ENCODE data around the gene RTP3. TPM values are rescaled to one million over a fixed set of nuclear protein-coding genes. Genes with fewer than 3 reads are reported as not detected.

The RTP3 gene
- total RNA-seq, 2 experiments from 2014 or later, result not detected

- peaks cover 7% of the 10 kb centered on the region for H3K4me1 Mint-ChIP-seq
- CTCF ChIA-PET, result interaction anchor here (0.7 to 1.4 kb wide), 3 partner anchors 20 to 166 kb away, joined by 3 to 5 read pairs (median 3); no protein-coding TSS in a partner anchor
- H3K4me3 Mint-ChIP-seq, result no peak overlapping the region
- no peaks in the 10 kb centered on the region for H3K9me3 Mint-ChIP-seq
- H3K27me3 Mint-ChIP-seq, result peaks cover 64% of the 10 kb centered on the region
- POLR2A ChIA-PET, result no interaction called here
- H3K27ac Mint-ChIP-seq, result no peak overlapping the region
- peak; percentile 14 for DNase-seq
- no peaks in the 10 kb centered on the region for H3K36me3 Mint-ChIP-seq (ENCODE audit: low read depth)
Measured at GRCh38 chr3:46463120-46463867, 34.5 kb upstream of the RTP3 start.

DNA sequence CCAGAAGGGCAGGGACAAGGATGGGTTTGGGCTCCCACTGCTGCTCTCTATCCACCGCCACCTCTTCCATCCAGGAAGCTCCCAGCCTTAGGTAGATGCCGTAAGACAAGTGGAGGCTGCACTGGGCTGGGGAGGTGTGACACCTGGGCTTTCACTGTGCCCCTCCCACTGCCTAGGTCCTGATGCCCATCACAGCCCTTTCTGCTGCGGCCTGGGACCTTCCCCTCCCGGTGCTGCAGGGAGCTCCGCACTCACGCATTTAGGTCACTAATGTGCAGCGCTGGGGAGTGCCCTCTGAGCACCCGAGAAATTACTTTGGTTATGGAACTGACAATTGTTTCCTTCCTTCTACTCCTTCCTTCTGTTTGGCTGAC, 33.9 kb upstream of the RTP3 start:
- H3K36me3 Mint-ChIP-seq (ENCODE audit: low read depth), result no peaks in the 10 kb centered on the region
- ChIA-PET CTCF (no interaction called here), POLR2A (no interaction called here)
- no peak overlapping the region for H3K4me3 Mint-ChIP-seq
- no peak overlapping the region for H3K27ac Mint-ChIP-seq
- peaks cover 7% of the 10 kb centered on the region for H3K4me1 Mint-ChIP-seq
- H3K27me3 Mint-ChIP-seq, result peaks cover 64% of the 10 kb centered on the region
- no peaks in the 10 kb centered on the region for H3K9me3 Mint-ChIP-seq
- DNase-seq, result no peak

- ChIA-PET CTCF (no interaction called here), POLR2A (no interaction called here)
- Mint-ChIP-seq H3K4me1 (peaks cover 7% of the 10 kb centered on the region), H3K27me3 (peaks cover 60% of the 10 kb centered on the region), H3K27ac (no peak within 1 kb of the TSS), H3K9me3 (no peaks in the 10 kb centered on the region), H3K36me3 (ENCODE audit: low read depth) (no peaks in the 10 kb centered on the region), H3K4me3 (no peak within 1 kb of the TSS)
- DNase-seq, result peak; percentile 14
Measured at GRCh38 chr3:46464326-46465195, 33.2 kb upstream of the RTP3 start, which contains the start of gene LTF. TSS of gene LTF (minus strand) at chr3:46464905. CDS start at chr3:46464867, 38 bp downstream.

- CTCF ChIA-PET, result no interaction called here
- Mint-ChIP-seq H3K27ac (no peak overlapping the region), H3K4me3 (no peak overlapping the region), H3K4me1 (peaks cover 7% of the 10 kb centered on the region), H3K36me3 (ENCODE audit: low read depth) (no peaks in the 10 kb centered on the region), H3K27me3 (peaks cover 55% of the 10 kb centered on the region), H3K9me3 (no peaks in the 10 kb centered on the region)
- DNase-seq, result no peak
- POLR2A ChIA-PET, result no interaction called here
Measured at GRCh38 chr3:46465196-46465520, 32.6 kb upstream of the RTP3 start.

GRCh38 chr3:46466273-46466672, 31.5 kb upstream of the RTP3 start:
- Mint-ChIP-seq H3K27me3 (peaks cover 47% of the 10 kb centered on the region), H3K4me1 (peaks cover 7% of the 10 kb centered on the region), H3K27ac (no peak overlapping the region), H3K36me3 (ENCODE audit: low read depth) (no peaks in the 10 kb centered on the region), H3K4me3 (no peak overlapping the region), H3K9me3 (no peaks in the 10 kb centered on the region)
- no peak for DNase-seq
- ChIA-PET CTCF (no interaction called here), POLR2A (no interaction called here)

DNA sequence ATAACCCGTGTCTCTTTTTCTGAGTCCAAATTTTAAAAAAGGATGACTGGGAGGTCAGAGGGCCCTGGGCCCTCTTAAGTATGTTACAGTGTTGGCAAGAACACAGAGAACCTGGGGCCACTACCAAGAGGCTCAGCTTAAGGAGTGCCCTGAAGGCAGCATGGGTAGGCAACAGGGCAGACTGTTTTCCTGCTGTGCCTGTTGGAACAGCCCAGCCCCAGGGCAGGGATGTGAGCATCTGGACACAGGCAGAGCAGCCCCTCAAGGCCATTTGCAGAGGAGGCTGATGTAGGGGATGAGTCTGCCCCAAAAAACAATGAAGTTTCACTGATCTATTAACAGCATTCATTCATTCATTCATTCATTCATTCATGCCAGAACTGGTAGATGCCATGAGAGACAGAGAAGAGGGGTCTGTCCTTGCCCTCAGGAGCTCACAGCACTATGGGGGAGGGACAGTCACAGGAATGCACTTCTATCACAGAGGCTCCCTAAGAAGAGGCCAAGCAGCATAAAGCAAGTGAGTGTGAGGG, 30.8 kb upstream of the RTP3 start:
- Mint-ChIP-seq H3K9me3 (no peaks in the 10 kb centered on the region), H3K27me3 (peaks cover 44% of the 10 kb centered on the region), H3K36me3 (ENCODE audit: low read depth) (no peaks in the 10 kb centered on the region), H3K4me3 (no peak overlapping the region), H3K4me1 (peaks cover 7% of the 10 kb centered on the region), H3K27ac (no peak overlapping the region)
- CTCF ChIA-PET, result no interaction called here
- DNase-seq, result peak; percentile 6
- POLR2A ChIA-PET, result no interaction called here

DNA sequence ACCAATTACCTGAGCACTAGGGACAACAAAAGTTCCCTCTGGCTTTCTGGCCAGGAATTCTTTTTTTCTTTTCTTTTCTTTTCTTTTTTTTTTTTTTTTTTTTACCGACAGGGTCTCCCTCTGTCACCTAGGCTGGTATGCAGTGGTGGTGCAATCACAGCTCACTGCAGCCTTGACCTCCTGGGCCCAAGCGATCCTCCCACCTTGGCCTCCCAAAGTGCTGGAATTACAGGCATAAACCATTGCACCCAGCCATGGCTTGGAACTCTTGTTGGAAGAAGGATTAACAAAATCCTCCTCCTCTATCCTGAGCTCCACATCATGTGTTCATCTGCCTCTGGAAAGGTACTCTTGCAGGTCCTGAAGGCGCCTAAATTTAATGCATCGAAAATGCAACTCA, 30.2 kb upstream of the RTP3 start:
- DNase-seq, result no peak
- no peaks in the 10 kb centered on the region for H3K36me3 Mint-ChIP-seq (ENCODE audit: low read depth)
- POLR2A ChIA-PET, result no interaction called here
- H3K4me1 Mint-ChIP-seq, result peaks cover 7% of the 10 kb centered on the region
- CTCF ChIA-PET, result interaction anchor here (0.5 kb wide), 1 partner anchor 67 kb away, joined by 3 read pairs; no protein-coding TSS in a partner anchor
- H3K27ac Mint-ChIP-seq, result no peak overlapping the region
- no peaks in the 10 kb centered on the region for H3K9me3 Mint-ChIP-seq
- H3K27me3 Mint-ChIP-seq, result peaks cover 38% of the 10 kb centered on the region
- H3K4me3 Mint-ChIP-seq, result no peak overlapping the region

GRCh38 chr3:46468753-46469600, 28.8 kb upstream of the RTP3 start:
- no peaks in the 10 kb centered on the region for H3K36me3 Mint-ChIP-seq (ENCODE audit: low read depth)
- no peak overlapping the region for H3K27ac Mint-ChIP-seq
- peaks cover 3% of the 10 kb centered on the region for H3K4me1 Mint-ChIP-seq
- peak; percentile 7 for DNase-seq
- POLR2A ChIA-PET, result no interaction called here
- H3K9me3 Mint-ChIP-seq, result no peaks in the 10 kb centered on the region
- H3K4me3 Mint-ChIP-seq, result no peak overlapping the region
- H3K27me3 Mint-ChIP-seq, result peaks cover 37% of the 10 kb centered on the region
- CTCF ChIA-PET, result interaction anchor here (1.7 to 2.9 kb wide), 2 partner anchors 20 kb away, joined by 4 to 13 read pairs; no protein-coding TSS in a partner anchor

GRCh38 chr3:46469680-46470357, 28.0 kb upstream of the RTP3 start:
- ChIA-PET POLR2A (no interaction called here), CTCF (interaction anchor here (1.7 to 2.9 kb wide), 2 partner anchors 19 to 20 kb away, joined by 4 to 13 read pairs; no protein-coding TSS in a partner anchor)
- Mint-ChIP-seq H3K4me1 (no peaks in the 10 kb centered on the region), H3K36me3 (ENCODE audit: low read depth) (peaks cover 5% of the 10 kb centered on the region), H3K27me3 (peaks cover 39% of the 10 kb centered on the region), H3K27ac (no peak overlapping the region), H3K4me3 (no peak overlapping the region), H3K9me3 (peaks cover 6% of the 10 kb centered on the region)
- DNase-seq, result peak; percentile 10

- CTCF ChIA-PET, result interaction anchor here (1.7 to 2.9 kb wide), 2 partner anchors 18 to 21 kb away, joined by 4 to 13 read pairs; no protein-coding TSS in a partner anchor
Measured at GRCh38 chr3:46470831-46471230, 26.9 kb upstream of the RTP3 start.

GRCh38 chr3:46471371-46471914, 26.3 kb upstream of the RTP3 start:
- Mint-ChIP-seq H3K4me3 (no peak overlapping the region), H3K4me1 (no peaks in the 10 kb centered on the region), H3K9me3 (peaks cover 15% of the 10 kb centered on the region), H3K27ac (no peak overlapping the region), H3K27me3 (peaks cover 36% of the 10 kb centered on the region), H3K36me3 (ENCODE audit: low read depth) (peaks cover 12% of the 10 kb centered on the region)
- ChIA-PET CTCF (no interaction called here), POLR2A (no interaction called here)
- peak; percentile 14 for DNase-seq

More at GRCh38 chr3:46470831-46471230, 26.9 kb upstream of the RTP3 start:
- peaks cover 15% of the 10 kb centered on the region for H3K9me3 Mint-ChIP-seq
- POLR2A ChIA-PET, result no interaction called here
- H3K36me3 Mint-ChIP-seq (ENCODE audit: low read depth), result peaks cover 12% of the 10 kb centered on the region
- H3K27me3 Mint-ChIP-seq, result peaks cover 38% of the 10 kb centered on the region
- no peak overlapping the region for H3K27ac Mint-ChIP-seq
- no peak for DNase-seq
- no peak overlapping the region for H3K4me3 Mint-ChIP-seq
- no peaks in the 10 kb centered on the region for H3K4me1 Mint-ChIP-seq

GRCh38 chr3:46472736-46473135, 25.0 kb upstream of the RTP3 start:
- peak; percentile 1 for DNase-seq
- ChIA-PET CTCF (interaction anchor here (0.6 kb wide), 1 partner anchor 813 kb away, joined by 4 read pairs; no protein-coding TSS in a partner anchor), POLR2A (no interaction called here)
- Mint-ChIP-seq H3K9me3 (peaks cover 15% of the 10 kb centered on the region), H3K4me3 (no peak overlapping the region), H3K27me3 (peaks cover 45% of the 10 kb centered on the region), H3K27ac (no peak overlapping the region), H3K36me3 (ENCODE audit: low read depth) (peaks cover 12% of the 10 kb centered on the region), H3K4me1 (no peaks in the 10 kb centered on the region)
